Right hindlimb (tissue), 1 donor: Measurements from ENCODE around the gene NAALADL2.
"Not testable (repeated sequence)": the region's sequence is repeated elsewhere in the genome, so short reads cannot be mapped to it uniquely, and the experiment has no call there.

Experiments
- DNase-seq: peaks from one replicate; pipeline ENCODE4 v3.0.0-alpha.2; 2018

NAALADL2 gene

DNA sequence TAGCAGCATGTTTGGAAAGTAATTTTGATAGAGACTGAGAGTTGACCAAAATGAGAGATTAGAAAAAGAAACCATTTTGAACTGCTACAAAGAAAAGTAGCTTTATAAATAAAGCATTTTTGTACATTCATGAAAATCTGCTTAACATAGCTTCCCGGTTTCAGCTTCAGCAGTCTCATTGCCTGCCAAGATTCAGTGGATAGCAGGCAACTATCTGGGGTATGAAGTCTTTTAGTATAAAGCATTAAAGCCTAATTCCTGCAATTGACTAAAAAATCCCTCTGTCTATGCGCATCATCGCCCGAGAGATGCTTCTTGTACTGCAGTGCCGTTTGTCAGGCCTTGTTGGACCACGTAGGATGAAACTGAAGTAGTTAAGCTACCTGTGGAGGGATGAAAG, 588.4 kb downstream of the NAALADL2 start:
- peak; percentile 27 for DNase-seq

DNA sequence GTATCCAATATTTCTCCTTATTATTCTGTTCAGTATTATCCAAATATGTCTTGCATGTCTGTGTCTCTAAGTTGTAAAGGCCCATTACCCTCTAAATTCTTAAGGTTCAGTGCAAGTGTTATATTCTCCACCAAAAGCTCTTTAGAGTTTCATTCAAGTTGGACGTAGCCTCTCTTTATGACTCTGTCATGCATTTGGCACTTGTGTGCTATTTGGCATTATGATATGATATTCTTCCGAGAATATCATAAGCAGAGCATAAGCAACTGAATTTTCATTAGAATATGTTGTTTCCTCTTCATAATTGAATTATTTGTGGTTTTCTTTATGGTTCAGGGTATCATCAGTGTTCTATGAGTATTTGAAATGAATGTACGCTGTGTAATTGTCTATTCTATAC, 594.2 kb downstream of the NAALADL2 start:
- no peak for DNase-seq

DNA sequence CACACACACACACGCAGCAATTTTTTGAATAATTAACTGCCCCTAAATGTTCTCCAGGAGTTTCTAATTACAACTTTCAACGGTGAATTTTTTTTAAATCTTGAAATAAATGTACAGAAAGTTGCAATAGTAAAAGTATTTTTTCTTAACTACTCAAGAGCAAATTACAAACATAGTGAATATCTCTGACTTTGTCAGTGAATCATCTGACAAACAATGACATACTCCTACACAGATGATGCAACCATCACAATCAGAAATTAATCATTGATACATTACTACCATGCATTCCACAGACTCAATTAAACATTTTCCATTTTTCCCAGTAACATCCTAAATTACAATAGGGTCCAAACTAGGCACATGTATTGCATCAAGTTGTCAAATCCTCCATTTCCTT, 597.3 kb downstream of the NAALADL2 start:
- DNase-seq, result no peak

DNA sequence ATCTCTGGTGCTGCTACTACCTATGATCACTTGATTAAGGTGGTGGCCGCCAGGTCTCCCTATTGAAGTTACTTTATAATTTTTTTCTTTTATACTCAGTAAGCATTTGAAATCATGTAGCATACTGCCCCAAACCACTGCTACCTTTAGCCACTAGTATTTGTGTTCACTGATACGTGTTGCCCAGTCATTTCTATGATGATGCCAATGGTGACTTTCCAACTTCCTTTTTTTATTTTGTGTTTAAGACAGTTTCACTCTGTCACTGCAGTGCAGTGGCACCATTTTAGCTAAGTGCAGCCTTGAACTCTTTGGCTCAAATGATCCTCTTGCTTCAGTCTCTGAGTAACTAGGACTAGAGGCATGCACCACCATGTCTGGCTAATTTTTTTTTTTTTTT, 598.2 kb downstream of the NAALADL2 start:
- no peak for DNase-seq

DNA sequence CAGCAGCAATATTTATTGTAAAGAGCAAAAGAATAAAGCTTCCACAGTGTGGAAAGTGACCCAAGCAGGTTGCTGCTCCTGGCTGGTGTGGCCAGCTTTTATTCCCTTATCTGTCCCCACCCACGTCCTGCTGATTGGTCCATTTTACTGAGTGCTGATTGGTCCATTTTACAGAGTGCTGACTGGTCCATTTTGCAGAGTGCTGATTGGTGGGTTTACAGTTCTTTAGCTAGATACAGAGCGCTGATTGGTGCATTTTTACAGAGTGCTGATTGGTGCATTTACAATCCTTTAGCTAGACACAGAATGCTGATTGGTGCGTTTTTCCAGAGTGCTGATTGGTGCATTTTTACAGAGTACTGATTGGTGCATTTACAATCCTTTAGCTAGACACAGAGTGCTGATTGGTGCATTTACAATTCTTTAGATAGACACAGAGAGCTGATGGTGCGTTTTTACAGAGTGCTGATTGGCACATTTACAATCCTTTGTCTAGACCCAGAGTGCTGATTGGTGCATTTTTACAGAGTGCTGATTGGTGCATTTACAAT, 601.8 kb downstream of the NAALADL2 start:
- not testable (repeated sequence) for DNase-seq

DNA sequence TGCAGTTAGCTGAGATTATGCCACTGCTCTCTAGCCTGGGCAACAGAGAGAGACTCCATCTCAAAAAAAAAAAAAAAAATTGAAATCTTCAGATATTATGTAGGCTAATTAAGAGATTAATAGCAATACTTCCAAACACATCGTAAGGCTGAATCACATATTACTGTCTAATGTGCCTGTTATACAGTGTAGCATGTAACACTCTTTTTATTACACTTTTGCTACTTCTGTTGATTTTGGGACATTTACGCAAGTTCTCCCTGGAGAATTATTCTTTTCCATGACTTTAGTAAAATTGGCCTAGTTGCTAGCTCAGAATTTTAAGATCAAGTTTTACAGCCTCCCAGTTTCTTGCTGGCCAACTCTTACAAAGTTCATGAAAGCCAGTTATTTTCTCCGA, 605.2 kb downstream of the NAALADL2 start:
- no peak for DNase-seq

DNA sequence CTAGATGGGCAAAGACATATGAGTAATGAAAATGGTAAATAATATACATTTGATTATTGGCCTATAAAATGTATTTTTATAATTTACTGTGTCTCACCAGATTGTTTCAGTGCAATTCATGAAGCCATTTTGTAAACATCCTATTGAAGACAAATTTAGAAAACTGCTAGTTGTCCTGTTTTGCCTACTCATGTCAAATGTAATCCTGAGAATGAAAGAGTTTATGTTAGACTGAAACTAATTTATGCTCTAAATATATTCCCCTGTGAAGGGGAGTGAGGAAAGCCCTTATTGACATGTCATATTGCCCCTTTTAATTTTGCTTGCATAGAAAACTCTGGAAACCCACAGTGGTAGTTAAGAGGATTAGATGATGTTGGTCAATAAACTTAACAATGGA, 610.0 kb downstream of the NAALADL2 start:
- DNase-seq, result no peak

DNA sequence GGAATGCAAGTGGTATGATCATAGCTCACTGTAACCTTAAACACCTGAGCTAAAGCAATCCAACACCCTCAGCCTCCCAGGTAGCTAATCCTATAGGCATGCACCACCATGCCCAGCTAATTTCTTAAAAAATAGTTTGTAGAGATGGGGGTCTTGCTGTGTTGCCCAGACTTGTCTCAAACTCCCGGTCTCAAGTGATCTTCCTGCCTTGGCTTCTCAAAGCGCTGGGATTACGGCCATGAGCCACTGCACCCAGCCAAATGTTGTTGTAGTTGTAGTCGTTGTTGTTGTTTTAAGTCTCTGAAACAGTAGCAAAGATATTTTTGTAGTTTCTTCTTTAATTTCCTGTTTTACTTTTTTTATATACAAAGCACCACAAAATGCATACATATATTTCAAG, 616.6 kb downstream of the NAALADL2 start:
- DNase-seq, result no peak

DNA sequence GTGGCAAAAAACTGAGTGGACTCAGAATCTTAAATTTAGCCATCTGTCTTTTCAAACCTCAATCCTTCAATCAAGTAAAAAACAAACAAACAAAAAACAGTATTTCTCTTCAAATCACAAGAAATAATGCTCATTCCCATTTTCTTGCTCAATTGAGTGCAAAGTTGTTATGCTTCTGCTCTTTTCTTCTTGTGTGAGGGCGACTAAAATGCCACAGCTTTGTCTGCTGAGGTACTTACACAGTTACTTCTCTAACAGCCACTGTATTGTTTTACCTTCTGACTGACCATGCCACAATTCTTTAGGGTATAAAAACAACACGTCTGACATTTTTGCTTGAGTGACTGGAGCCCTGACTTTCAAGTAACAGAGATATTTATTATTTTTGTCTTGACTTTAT, 617.4 kb downstream of the NAALADL2 start:
- DNase-seq, result no peak

DNA sequence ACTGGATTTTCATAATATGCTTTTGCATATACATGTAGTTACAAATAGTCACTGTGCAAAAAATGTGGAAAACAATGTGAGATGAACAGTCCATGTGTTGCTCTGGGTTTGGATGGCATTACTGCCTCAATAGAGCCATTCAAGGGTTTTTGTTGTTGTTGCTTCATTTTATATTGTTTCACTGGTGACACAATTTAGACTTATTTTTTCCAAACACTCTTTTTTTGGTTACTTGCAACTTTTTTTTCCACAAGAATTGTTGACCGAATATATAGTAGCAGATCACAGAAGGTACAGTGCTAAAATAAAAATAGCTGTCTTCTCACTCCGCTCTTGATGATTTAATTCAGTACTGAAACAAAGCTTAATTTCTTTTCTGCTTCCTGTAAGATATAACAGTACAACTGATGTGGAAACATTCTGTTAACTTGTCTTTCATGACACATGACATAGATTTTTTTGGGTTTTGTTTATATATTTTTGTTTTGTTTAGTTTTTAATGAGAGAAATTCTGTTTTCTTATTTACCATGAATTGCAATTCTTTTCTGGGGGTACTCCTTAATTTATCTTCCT, 618.6 kb downstream of the NAALADL2 start:
- no peak for DNase-seq

DNA sequence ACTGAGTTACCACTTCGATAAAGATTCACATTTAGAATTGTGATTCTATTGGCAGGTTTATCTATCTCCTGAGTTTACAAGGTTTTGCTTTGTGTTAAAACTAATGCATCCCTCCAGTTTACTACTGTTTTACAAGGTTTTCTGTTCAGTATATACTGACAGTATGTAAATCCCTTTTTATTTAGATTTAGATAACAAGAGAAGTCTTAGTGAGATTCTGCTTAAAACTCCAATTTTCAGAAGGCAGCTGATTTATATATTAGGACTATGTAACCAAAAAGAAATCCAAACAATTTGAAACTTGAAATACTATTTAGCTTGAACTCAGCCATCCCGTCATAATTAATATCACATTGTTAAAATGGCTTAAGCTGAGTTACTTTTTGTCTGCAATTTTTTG, 619.2 kb downstream of the NAALADL2 start:
- no peak for DNase-seq

DNA sequence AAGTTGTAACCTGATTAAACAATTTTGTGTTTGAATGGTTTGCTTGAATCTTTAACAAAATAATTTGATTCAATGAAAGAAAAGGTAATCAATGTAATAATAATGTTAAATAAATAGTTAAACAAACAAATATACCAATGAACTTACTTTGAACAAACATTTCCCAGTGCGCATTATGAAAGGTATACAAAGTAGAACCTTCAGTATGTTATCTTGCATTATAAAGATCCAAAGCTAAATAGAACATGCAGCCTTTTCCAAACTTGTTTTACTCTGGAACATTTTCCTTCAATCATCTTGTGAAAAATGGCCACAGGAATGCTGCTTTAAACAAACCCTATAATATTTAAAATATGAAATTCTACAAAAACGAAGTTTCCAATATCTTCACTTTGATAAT, 620.0 kb downstream of the NAALADL2 start:
- no peak for DNase-seq

DNA sequence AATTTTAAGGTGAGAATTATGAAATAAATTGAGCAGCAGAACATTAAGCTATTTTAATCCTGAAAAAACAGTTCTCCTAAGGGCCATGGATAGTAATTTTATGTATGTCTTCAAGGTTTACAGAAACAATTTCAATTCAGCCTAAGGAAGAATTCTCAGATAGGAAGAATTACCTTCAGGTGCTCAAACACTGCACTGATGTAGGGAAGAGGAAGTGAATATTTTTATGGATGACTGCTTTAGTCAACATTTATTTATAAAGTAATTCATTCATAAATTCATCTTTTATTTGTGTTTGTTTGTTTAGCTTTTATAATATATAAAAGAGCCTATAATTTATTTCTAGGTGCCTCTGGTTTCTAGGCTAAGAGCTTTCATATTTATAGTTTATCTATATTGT, 620.7 kb downstream of the NAALADL2 start:
- no peak for DNase-seq

DNA sequence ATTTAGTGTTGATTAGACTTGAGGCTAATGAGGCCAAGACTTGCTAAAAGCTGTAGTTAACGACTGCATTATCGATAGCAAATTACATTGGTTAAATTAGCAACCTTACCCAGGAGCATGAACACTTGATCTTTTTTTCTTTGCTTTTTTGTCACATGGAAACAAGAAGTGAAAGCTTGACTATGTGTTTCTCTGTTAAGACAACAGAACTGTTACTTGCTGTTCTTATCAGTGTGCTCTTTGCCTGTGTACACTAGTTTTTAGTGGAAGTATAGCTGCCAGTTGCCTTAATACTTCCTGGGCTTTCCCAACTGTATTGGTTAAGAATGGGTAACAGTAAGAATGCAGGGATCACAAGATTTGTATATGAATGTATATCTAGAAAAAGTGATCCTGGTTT, 625.5 kb downstream of the NAALADL2 start:
- no peak for DNase-seq

DNA sequence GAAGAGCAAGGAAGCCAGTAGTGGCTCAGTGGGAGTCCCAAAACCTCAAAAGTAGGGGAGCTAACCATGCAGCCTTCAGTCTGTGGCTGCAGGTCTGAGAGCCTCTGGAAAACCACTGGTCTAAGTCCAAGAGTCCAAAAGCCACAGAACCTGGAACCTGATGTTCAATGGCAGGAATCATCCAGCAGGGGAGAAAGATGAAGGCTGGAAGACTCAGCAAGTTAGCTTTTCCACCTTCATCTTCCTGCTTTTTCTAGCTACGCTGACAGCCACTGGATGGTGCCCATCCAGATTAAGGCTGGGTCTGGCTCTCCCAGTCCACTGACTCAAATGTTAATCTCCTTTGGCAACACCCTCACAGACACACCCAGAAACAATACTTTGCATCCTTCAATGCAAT, 626.3 kb downstream of the NAALADL2 start:
- no peak for DNase-seq

DNA sequence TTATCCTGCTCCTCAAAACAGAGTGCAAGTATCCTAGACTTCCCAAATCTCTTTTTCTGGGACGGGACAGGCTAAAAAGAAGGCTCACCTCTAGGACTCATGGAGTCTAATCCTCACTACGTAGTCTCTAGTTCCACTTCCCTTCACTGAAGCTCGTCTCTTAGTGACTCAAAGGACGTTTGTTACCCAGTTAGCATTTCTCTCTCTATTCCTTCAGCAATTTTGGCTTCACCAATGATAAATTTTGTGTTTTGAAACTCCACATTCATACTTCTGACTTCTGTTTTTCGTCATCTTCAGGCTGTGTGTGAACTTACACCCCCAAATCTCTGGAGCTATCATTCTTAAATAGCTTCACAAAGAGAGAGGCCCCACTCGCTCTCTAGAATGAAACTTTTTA, 627.1 kb downstream of the NAALADL2 start:
- no peak for DNase-seq

DNA sequence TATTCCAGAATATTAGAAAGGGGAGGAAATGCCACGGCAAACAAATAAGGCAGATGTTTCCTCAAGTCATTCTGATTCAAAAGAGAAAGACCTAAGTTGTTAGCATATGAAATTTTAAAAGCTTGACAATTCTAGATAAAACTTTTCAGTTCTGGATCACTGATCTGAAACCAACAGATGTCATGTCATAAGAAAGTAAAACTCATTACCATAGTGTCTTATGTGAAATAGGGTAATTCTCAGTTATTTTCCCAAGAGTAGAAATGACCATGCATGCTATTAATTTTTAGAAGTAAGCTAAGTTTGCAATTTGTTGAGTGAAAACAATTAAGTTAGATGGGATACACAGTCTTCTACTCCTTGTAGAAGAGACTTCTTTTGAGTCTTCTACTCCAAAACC, 630.3 kb downstream of the NAALADL2 start:
- DNase-seq, result no peak

DNA sequence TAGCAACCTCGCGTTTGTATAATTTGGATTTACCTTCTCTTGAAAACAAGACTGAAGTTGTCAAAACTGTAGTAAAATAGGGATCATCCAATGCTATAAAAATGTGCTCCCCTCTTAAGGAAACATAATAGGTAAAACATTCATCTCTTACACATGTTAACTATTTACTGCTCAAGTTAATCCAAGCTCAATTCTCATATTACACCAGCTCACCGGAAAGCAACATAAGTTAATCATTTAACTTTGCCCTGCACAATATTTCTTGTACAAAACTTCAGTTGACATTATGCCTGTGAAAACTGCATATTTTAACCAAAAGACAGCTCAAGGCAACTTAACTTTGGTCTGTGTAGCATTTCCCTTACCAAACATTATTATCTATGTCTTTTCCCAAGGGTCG, 634.2 kb downstream of the NAALADL2 start:
- no peak for DNase-seq

DNA sequence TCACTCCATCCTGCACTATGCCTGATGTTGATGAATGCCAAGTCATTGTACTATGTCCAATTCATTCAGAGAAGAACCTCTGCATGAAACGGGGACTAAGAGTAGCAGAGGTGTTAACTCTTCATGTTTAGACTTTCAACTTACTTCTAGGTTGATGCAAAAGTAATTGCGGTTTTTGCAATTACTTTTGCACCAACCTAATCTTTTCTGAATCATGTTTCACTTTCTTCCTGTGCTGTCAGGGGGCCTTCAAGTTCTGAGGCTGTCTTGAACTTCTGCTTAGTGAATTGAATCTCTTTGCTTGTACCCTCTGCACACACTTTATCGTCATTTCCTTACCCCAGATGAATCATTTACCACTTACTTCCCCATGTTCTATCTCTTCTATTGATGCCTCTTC, 636.2 kb downstream of the NAALADL2 start:
- no peak for DNase-seq

DNA sequence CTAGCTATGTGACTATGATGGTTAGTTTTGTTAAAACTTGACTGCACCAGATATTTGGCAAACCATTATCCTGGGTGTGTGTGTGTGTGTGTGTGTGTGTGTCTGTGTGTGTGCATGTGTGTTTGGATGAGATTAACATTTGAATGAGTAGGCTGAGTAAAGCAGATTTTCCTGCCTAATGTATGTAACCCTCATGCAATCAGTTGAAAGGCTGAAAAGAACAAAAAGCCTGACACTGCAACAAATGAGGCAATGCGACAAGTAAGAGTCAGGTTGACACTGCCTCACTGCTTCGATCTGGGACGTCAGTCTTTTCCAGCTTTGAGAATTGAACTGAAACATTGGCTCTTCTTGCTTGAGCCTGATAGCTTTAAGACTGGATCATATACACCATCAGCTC, 643.0 kb downstream of the NAALADL2 start:
- no peak for DNase-seq

DNA sequence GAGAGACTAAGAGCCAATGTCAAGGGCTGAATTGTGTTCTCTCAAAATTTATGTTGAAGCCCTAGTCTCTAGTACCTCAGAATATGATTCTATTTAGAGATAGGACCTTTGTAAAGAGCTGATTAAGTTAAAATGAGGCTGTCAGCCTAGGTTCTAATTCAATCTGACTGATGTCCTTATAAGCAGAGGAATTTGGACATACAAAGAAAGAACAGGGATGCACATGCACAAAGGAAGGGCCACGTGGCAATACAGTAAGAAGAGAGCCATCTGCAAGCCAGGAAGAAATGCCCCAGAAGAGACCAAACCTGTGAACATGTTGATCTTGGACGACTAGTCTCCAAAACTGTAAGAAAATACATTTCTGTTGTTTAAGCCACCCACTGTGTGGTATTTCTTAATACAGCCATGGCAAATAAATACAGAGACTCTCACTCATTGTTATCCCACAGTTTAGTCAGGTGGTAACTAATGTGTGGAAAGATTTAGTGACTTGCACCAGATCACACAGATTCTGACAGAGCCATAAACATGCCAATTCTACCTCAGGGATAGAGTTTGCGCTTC, 652.2 kb downstream of the NAALADL2 start:
- DNase-seq, result no peak

DNA sequence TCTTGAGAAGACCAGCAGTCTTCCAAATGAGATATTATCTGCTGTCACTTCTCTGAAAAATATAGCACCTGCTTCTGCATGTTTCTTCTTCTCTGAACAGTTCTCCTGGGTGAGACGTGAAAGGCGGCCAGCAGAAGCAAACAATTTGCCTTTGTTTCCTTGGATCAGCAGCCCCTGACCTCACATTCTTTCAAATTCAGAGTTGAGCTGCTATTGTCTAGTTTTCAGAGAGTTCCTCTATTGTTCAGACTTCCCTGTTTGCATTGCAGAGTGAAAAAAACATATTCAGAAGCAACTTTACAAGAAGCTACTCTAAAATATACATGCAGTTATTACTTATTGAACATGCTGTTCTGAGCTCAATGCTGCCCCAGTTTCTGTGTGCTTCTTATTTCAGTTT, 653.6 kb downstream of the NAALADL2 start:
- DNase-seq, result no peak

DNA sequence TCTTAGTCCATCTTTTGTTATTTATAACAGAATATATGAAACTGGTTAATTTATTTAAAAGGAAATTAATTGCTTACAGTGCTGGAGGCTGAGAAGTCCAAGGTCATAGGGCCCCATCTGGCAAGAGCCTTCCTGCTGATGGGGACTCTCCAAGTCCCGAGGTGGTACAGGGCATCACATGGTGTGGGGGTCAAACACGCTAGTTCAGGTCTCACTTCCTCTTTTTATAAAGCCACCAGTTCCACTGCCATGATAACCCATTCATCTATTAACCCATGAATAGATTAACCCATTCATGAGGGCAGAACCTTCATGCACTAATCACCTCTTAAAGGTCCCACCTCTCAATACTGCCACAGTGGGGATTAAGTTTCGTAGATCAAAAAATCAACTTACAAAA, 659.3 kb downstream of the NAALADL2 start:
- no peak for DNase-seq

DNA sequence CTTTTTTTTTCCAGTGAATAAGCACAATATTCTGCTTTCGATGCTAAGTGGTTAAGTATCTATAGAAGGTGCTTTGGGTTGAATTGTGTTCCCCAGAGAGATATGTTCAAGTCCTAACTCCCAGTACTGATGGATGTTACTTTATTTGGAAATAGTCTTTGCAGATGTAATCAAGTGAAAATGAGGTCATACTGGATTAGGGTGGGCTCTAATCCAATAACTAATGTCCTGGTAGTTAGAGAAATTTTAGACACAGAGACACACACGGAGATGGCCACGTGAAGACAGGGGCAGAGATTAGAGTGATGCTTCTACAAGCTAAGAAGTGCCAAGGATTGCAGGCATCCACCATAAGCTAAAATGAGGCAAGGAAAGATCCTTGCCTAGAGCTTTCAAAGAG, 662.3 kb downstream of the NAALADL2 start:
- DNase-seq, result no peak

DNA sequence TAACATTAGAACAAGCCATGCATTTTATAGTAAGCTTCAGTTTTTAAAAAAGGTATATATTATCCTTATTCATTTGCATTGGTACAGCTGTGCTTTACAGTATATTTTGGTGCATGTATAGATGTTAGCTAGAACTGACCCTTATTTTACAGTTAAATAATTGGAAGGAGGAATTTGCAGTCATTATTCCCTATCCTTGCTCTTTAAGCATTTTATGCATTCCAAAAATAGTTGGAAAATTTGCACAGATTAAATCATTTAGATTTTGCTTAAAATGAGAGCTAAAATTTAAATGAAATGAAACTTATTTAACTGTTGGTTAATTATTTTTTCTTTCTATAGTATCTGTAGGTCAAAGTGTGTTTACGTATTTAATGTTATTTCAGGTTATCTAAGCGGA, 667.1 kb downstream of the NAALADL2 start:
- no peak for DNase-seq
